Gastroesophageal sphincter (tissue), 4 donors: ENCODE results near the gene TCP1. TPM values are rescaled to one million over a fixed set of nuclear protein-coding genes. Genes with fewer than 3 reads are reported as not detected.

ENCODE experiments used
- ATAC-seq: fragments of 150-250 bp; one replicate; pipeline ENCODE4 v1.9.1; 2016; ENCODE audit warnings: mild to moderate bottlenecking, moderate library complexity
- H3K27ac ChIP-seq, 4 donors: fragments of 200-600 bp; sonication (generic) in 3 of 4; 1 replicate in 3 of 4; 2 replicates in 1 of 4; pipeline ENCODE4 v1.5.1; 2016 to 2019
- H3K27me3 ChIP-seq: fragments of 200-600 bp; sonication (generic); one replicate; pipeline ENCODE4 v1.5.1; 2019
- H3K36me3 ChIP-seq, 2 donors: fragments of 200-600 bp; sonication (generic); one replicate each; pipeline ENCODE4 v1.5.1; 2019; ENCODE audit warnings: control low read depth in 1 of 2
- H3K4me1 ChIP-seq, 3 donors: fragments of 200-600 bp; sonication (generic); 1 replicate in 2 of 3; 2 replicates in 1 of 3; pipeline ENCODE4 v1.5.1; 2016 to 2019; ENCODE audit warnings: control low read depth in 2 of 3
- H3K4me3 ChIP-seq, 2 donors: fragments of 200-600 bp; sonication (generic); one replicate each; pipeline ENCODE4 v1.5.1; 2019; ENCODE audit warnings: mild to moderate bottlenecking in 1 of 2, moderate library complexity in 1 of 2
- H3K9me3 ChIP-seq, 3 donors: fragments of 200-600 bp; sonication (generic); one replicate each; pipeline ENCODE4 v1.5.1; 2017 to 2019; ENCODE audit warnings: control low read depth in 2 of 3
- CTCF ChIP-seq, 4 experiments: fragments of 200-600 bp in 2 of 4; fragments of 450-650 bp in 2 of 4; sonication (generic) in 1 of 4; IDR thresholded peaks; one replicate each; pipeline ENCODE4 v1.5.1; 2017 to 2019; ENCODE audit warnings: antibody characterized with exemption in 4 of 4, mild to moderate bottlenecking in 2 of 4, moderate library complexity in 2 of 4
- EP300 ChIP-seq: sonication (generic); formaldehyde crosslinking; IDR thresholded peaks from one replicate; pipeline ENCODE4 v1.6.1; 2017; ENCODE audit warnings: antibody characterized with exemption, mild to moderate bottlenecking
- POLR2A ChIP-seq, 2 donors: fragments of 450-650 bp; IDR thresholded peaks; one replicate each; pipeline ENCODE4 v1.6.1; 2017; ENCODE audit warnings: antibody characterized with exemption in 2 of 2, mild to moderate bottlenecking in 2 of 2, moderate library complexity in 1 of 2
- POLR2AphosphoS5 ChIP-seq: sonication (generic); formaldehyde crosslinking; IDR thresholded peaks from one replicate; pipeline ENCODE4 v1.6.1; 2017; ENCODE audit warnings: antibody characterized with exemption
- WGBS, 2 donors: methylation state at CpG; one replicate each; pipeline ENCODE4 v1.1.5; 2018; ENCODE audit warnings: low coverage in 1 of 2; 5-methylcytosine and 5-hydroxymethylcytosine counted together
- total RNA-seq, 4 donors: library from RNA; depleted of rRNA; stranded (reverse); fragments of >200 nt; gene quantifications; one replicate each; pipeline ENCODE4 v1.1.0, GENCODE V29; 2016

The TCP1 gene
- total RNA-seq, 4 donors from 2014 or later = 129 to 147 (median 138) TPM

GRCh38 chr6:159833997-159834603, 44.7 kb upstream of the TCP1 start:
- WGBS, 2 donors = 100% methylated on average over 2 of the region's 5 CpGs; no CpG with 5 or more reads in 1 of the 2 donors
- H3K27me3 ChIP-seq = peaks cover 6% of the 10 kb centered on the region
- no peaks in the 10 kb centered on the region for H3K9me3 ChIP-seq
- TF ChIP-seq CTCF (IDR thresholded peaks at IDR 0.05) = no peak
- TF ChIP-seq POLR2A (IDR thresholded peaks at IDR 0.05) = no peak
- TF ChIP-seq EP300 = no peak
- TF ChIP-seq POLR2AphosphoS5 = no peak
- H3K4me3 ChIP-seq = no peak overlapping the region
- H3K27ac ChIP-seq = no peak overlapping the region
- ATAC-seq = no peak
- no peaks in the 10 kb centered on the region for H3K36me3 ChIP-seq
- no peaks in the 10 kb centered on the region for H3K4me1 ChIP-seq

- no peaks in the 10 kb centered on the region for H3K36me3 ChIP-seq
- H3K4me1 ChIP-seq = no peaks in the 10 kb centered on the region
- no peak overlapping the region for H3K27ac ChIP-seq
- peaks cover 6% of the 10 kb centered on the region for H3K27me3 ChIP-seq
- H3K9me3 ChIP-seq = no peaks in the 10 kb centered on the region
- H3K4me3 ChIP-seq = no peak overlapping the region
- 63 to 66% methylated on average over 2 of the region's 2 CpGs for WGBS, 2 donors
- ATAC-seq = no peak
- no peak for TF ChIP-seq POLR2AphosphoS5
- TF ChIP-seq EP300 = no peak
- no peak for TF ChIP-seq CTCF (IDR thresholded peaks at IDR 0.05)
- no peak for TF ChIP-seq POLR2A (IDR thresholded peaks at IDR 0.05)
Observed at GRCh38 chr6:159833556-159833955, 44.2 kb upstream of the TCP1 start.

- no peaks in the 10 kb centered on the region for H3K36me3 ChIP-seq
- peaks cover 6% of the 10 kb centered on the region for H3K27me3 ChIP-seq
- no peaks in the 10 kb centered on the region for H3K9me3 ChIP-seq
- H3K4me3 ChIP-seq = no peak overlapping the region
- H3K27ac ChIP-seq = no peak overlapping the region
- 55 to 58% methylated on average over 2 to 4 of the region's 4 CpGs for WGBS, 2 donors
- no peaks in the 10 kb centered on the region for H3K4me1 ChIP-seq
- TF ChIP-seq CTCF (IDR thresholded peaks at IDR 0.05) = no peak
- no peak for ATAC-seq
Observed at GRCh38 chr6:159832946-159833345, 43.5 kb upstream of the TCP1 start.

GRCh38 chr6:159831373-159831679, 41.9 kb upstream of the TCP1 start:
- Histone ChIP-seq H3K4me3 (no peak overlapping the region), H3K4me1 (no peaks in the 10 kb centered on the region), H3K36me3 (no peaks in the 10 kb centered on the region), H3K9me3 (no peaks in the 10 kb centered on the region), H3K27ac (no peak overlapping the region), H3K27me3 (peaks cover 6% of the 10 kb centered on the region)
- WGBS, 2 donors = 96% methylated on average over 3 of the region's 4 CpGs; no CpG with 5 or more reads in 1 of the 2 donors
- ATAC-seq = no peak
- no peak for TF ChIP-seq CTCF (IDR thresholded peaks at IDR 0.05)
- no peak for TF ChIP-seq EP300

GRCh38 chr6:159830501-159831372, 41.3 kb upstream of the TCP1 start:
- no peak overlapping the region for H3K27ac ChIP-seq
- ATAC-seq = no peak

More at GRCh38 chr6:159830501-159831372, 41.3 kb upstream of the TCP1 start:
- Histone ChIP-seq H3K4me1 (no peaks in the 10 kb centered on the region), H3K9me3 (no peaks in the 10 kb centered on the region), H3K27me3 (peaks cover 6% of the 10 kb centered on the region), H3K4me3 (no peak overlapping the region), H3K36me3 (no peaks in the 10 kb centered on the region)
- TF ChIP-seq POLR2A (IDR thresholded peaks at IDR 0.05) (no peak), POLR2AphosphoS5 (no peak), CTCF (IDR thresholded peaks at IDR 0.05) (no peak), EP300 (no peak)
- 67 to 68% methylated on average over 3 to 4 of the region's 11 CpGs for WGBS, 2 donors
